Measurements from ENCODE around the gene CGB8.
"Not testable (repeated sequence)": the region's sequence is repeated elsewhere in the genome, so short reads cannot be mapped to it uniquely, and the experiment has no call there.

GRCh38 chr19:49043548-49043947 is 5.4 kb downstream of the CGB8 start, which contains the start of gene CGB5:
- TF ChIP-seq, protein P1, sequence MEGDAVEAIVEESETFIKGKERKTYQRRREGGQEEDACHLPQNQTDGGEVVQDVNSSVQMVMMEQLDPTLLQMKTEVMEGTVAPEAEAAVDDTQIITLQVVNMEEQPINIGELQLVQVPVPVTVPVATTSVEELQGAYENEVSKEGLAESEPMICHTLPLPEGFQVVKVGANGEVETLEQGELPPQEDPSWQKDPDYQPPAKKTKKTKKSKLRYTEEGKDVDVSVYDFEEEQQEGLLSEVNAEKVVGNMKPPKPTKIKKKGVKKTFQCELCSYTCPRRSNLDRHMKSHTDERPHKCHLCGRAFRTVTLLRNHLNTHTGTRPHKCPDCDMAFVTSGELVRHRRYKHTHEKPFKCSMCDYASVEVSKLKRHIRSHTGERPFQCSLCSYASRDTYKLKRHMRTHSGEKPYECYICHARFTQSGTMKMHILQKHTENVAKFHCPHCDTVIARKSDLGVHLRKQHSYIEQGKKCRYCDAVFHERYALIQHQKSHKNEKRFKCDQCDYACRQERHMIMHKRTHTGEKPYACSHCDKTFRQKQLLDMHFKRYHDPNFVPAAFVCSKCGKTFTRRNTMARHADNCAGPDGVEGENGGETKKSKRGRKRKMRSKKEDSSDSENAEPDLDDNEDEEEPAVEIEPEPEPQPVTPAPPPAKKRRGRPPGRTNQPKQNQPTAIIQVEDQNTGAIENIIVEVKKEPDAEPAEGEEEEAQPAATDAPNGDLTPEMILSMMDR (conservative IDR thresholded peaks at IDR 0.05 in 1 of 2, IDR thresholded peaks at IDR 0.05 in 1 of 2; ENCODE audit: low read depth in 1 of 2, low read length in 2 of 2) = not testable (repeated sequence)
- TF ChIP-seq EZH2 (IDR thresholded peaks at IDR 0.05; ENCODE audit: low read length, missing control alignments) = not testable (repeated sequence)

Measured in fibroblast of lung (primary cell).